OCI-LY7 (cell line): Measurements from ENCODE around the gene RARB. TPM values are rescaled to one million over a fixed set of nuclear protein-coding genes. Genes with fewer than 3 reads are reported as not detected.

Experiments
- BruUV-seq: library from RNA; stranded (reverse); fragments of 400-500 nt; replicated peaks from 2 replicates; lab custom pipeline; 2021; lab: Mats Ljungman, UMichigan
- CTCF ChIA-PET: fragments of 300-600 bp; sonication (Branson Sonifier 250); formaldehyde crosslinking; loops from one replicate; lab custom pipeline; 2022; ENCODE audit warnings: antibody characterized with exemption; ENCODE audit not compliant: unreplicated experiment; lab: Charles Lee
- POLR2A ChIA-PET: fragments of 300-600 bp; sonication (Branson Sonifier 250); formaldehyde crosslinking; loops from one replicate; lab custom pipeline; 2022; ENCODE audit warnings: antibody characterized with exemption; lab: Charles Lee
- DNase-seq: peaks from one replicate; pipeline ENCODE4 v3.0.0-alpha.2; 2015; ENCODE audit warnings: low spot score
- H2AFZ ChIP-seq: fragments of 200-600 bp; sonication (generic), shearing (Covaris generic); 2 replicates; pipeline ENCODE4 v1.6.1; 2014; ENCODE audit warnings: mild to moderate bottlenecking, antibody characterized with exemption, low read length, moderate library complexity
- H3K27ac ChIP-seq: fragments of 200-600 bp; sonication (generic); 2 replicates; pipeline ENCODE4 v1.5.1; 2014; ENCODE audit warnings: mixed run types, low read depth, mild to moderate bottlenecking, moderate library complexity, low read length, inconsistent platforms; ENCODE audit not compliant: poor library complexity, severe bottlenecking
- H3K36me3 ChIP-seq: fragments of 200-600 bp; sonication (generic); 2 replicates; pipeline ENCODE4 v1.6.1; 2014; ENCODE audit warnings: mild to moderate bottlenecking, antibody characterized with exemption, low read length, moderate library complexity, mixed read lengths; ENCODE audit not compliant: insufficient read depth
- H3K4me1 ChIP-seq: fragments of 200-600 bp; sonication (generic); 2 replicates; pipeline ENCODE4 v1.5.1; 2014; ENCODE audit warnings: mild to moderate bottlenecking, low read length; ENCODE audit not compliant: insufficient read depth, poor library complexity, severe bottlenecking
- H3K4me2 ChIP-seq: fragments of 200-600 bp; sonication (generic); 2 replicates; pipeline ENCODE4 v1.6.1; 2014; ENCODE audit warnings: mild to moderate bottlenecking, low read length
- H3K4me3 ChIP-seq: fragments of 200-600 bp; sonication (generic); 2 replicates; pipeline ENCODE4 v1.5.1; 2014; ENCODE audit warnings: mild to moderate bottlenecking, low read depth, low read length; ENCODE audit not compliant: poor library complexity, severe bottlenecking
- H3K79me2 ChIP-seq: fragments of 200-600 bp; sonication (generic); 2 replicates; pipeline ENCODE4 v1.6.1; 2016; ENCODE audit warnings: low read depth, mild to moderate bottlenecking, low read length, moderate library complexity, mixed read lengths; ENCODE audit not compliant: insufficient read depth
- H3K9me2 ChIP-seq: fragments of 200-600 bp; sonication (generic); 2 replicates; pipeline ENCODE4 v1.6.1; 2016; ENCODE audit warnings: mild to moderate bottlenecking, low read length, mixed read lengths; ENCODE audit not compliant: insufficient read depth
- H3K9me3 ChIP-seq: fragments of 200-600 bp; sonication (generic); 2 replicates; pipeline ENCODE4 v1.6.1; 2014; ENCODE audit warnings: mild to moderate bottlenecking, mixed run types, low read length, mixed read lengths
- H4K20me1 ChIP-seq: fragments of 200-600 bp; sonication (generic); 2 replicates; pipeline ENCODE4 v1.6.1; 2014; ENCODE audit warnings: mild to moderate bottlenecking, antibody characterized with exemption, low read length, moderate library complexity, mixed read lengths; ENCODE audit not compliant: insufficient read depth
- EZH2phosphoT487 ChIP-seq: fragments of 200-600 bp; sonication (generic); IDR thresholded peaks from 2 replicates; pipeline ENCODE4 v1.6.1; 2018; ENCODE audit warnings: low read depth, borderline replicate concordance, mild to moderate bottlenecking, mixed run types, antibody characterized with exemption, low read length, moderate library complexity, mixed read lengths
- intact Hi-C: fragments of 100-400 bp; cut with micrococcal nuclease; formaldehyde crosslinking; loops from one replicate; pipeline ENCODE4 v1.10.0; 2022; ENCODE audit not compliant: unreplicated experiment
- total RNA-seq, 2 experiments: library from RNA; depleted of rRNA in 1 of 2; stranded (reverse); fragments of >200 nt in 1 of 2; shearing (Covaris generic) in 1 of 2; gene quantifications; 2 replicates each; pipeline ENCODE4 v1.2.3, GENCODE V29; 2014 to 2022
- TF ChIP-seq, protein P1 (sequence below): fragments of 200-600 bp; sonication (generic); conservative IDR thresholded peaks from 2 replicates; pipeline ENCODE4 v1.5.1; 2014; ENCODE audit warnings: mild to moderate bottlenecking, antibody characterized with exemption, low read length, moderate library complexity, mixed read lengths

The RARB gene
- total RNA-seq, 2 experiments from 2014 or later = not detected

DNA sequence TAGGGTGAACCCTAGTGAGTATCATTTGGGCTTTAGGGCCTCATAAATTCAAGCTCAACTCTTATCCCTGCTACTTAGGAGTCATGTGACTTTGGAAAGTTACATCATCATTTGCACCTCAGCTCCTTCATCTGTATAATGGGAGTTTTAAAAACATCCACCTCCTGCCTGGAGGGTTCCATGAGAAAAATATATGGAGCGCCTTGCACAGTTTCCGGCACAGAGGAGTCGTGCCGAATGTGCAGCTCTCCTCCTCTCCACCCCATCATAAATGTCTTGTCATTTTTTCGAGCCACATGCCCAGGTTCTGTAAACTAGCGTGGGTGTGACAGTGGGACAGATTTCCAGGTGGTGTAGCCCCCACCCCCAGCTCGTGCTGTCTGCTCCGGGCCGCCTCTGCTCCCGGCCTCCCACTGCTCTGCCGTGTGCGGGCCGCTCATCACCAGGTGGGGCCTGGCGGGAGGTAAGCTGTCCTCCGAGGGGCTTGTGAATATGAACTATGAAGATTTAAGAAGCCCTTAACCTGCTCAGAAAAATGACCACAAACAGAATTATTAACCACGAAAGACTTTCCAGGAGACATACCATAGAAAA lies 146.2 kb downstream of the RARB start:
- Histone ChIP-seq H3K9me3 (no peaks in the 10 kb centered on the region), H3K4me3 (no peak overlapping the region), H3K4me2 (no peak overlapping the region), H2AFZ (no peak overlapping the region), H3K79me2 (no peaks in the 10 kb centered on the region), H3K27ac (no peak overlapping the region), H3K9me2 (no peaks in the 10 kb centered on the region), H3K4me1 (no peaks in the 10 kb centered on the region), H3K36me3 (no peaks in the 10 kb centered on the region), H4K20me1 (no peaks in the 10 kb centered on the region)
- BruUV-seq = no TSS peak
- TF ChIP-seq, protein P1, sequence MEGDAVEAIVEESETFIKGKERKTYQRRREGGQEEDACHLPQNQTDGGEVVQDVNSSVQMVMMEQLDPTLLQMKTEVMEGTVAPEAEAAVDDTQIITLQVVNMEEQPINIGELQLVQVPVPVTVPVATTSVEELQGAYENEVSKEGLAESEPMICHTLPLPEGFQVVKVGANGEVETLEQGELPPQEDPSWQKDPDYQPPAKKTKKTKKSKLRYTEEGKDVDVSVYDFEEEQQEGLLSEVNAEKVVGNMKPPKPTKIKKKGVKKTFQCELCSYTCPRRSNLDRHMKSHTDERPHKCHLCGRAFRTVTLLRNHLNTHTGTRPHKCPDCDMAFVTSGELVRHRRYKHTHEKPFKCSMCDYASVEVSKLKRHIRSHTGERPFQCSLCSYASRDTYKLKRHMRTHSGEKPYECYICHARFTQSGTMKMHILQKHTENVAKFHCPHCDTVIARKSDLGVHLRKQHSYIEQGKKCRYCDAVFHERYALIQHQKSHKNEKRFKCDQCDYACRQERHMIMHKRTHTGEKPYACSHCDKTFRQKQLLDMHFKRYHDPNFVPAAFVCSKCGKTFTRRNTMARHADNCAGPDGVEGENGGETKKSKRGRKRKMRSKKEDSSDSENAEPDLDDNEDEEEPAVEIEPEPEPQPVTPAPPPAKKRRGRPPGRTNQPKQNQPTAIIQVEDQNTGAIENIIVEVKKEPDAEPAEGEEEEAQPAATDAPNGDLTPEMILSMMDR = no peak
- no peak for TF ChIP-seq EZH2phosphoT487
- DNase-seq = no peak
- ChIA-PET CTCF (no interaction called here), POLR2A (interaction anchor here (1.5 kb wide), 1 partner anchor 11 kb away, joined by 4 read pairs; no protein-coding TSS in a partner anchor)
- intact Hi-C loops = no loop called here

DNA sequence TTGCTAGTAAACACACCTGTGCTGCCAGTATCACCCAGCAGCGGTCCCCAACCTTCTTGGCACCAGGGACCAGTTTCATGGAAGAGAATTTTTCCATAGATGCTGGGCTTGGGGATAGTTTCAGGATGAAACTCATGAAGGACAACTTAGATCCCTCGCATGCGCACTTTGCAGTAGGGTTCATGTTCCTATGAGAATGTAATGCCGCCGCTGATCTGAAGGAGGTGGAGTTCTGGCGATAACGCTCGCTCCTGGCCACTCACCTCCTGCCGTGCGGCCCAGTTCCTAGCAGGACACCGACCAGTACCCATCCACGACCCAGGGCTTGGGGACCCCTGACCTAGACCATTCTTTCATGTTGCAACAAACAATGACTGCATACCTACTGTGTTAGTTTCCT lies 146.9 kb downstream of the RARB start:
- ChIA-PET POLR2A (no interaction called here), CTCF (no interaction called here)
- Histone ChIP-seq H4K20me1 (no peaks in the 10 kb centered on the region), H3K9me3 (no peaks in the 10 kb centered on the region), H3K4me3 (no peak overlapping the region), H3K4me2 (no peak overlapping the region), H3K36me3 (no peaks in the 10 kb centered on the region), H2AFZ (no peak overlapping the region), H3K9me2 (no peaks in the 10 kb centered on the region), H3K79me2 (no peaks in the 10 kb centered on the region), H3K27ac (no peak overlapping the region), H3K4me1 (no peaks in the 10 kb centered on the region)
- no TSS peak for BruUV-seq
- DNase-seq = no peak
- TF ChIP-seq, protein P1 = no peak
- no peak for TF ChIP-seq EZH2phosphoT487
- intact Hi-C loops = no loop called here

DNA sequence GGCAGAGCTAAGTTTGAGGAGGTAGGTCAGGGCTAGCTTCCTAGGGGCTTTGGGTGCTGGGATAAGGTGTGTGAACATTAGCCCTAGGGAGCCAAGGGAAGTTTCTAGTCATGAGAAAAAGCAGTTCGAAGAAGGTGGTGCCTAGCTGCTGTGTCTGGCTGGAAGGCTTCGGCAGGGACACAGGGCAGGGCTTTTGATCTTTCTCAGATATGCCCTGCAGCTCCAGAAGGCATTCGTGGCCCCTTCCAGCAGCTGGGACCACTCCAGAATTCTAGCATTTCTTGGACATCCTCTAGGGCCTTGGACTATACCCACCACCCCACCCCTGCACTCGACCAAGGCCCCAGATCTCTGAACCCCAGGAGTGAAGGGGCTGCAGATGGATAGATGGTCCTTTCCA lies 148.1 kb downstream of the RARB start:
- DNase-seq = no peak
- no peak for TF ChIP-seq EZH2phosphoT487
- TF ChIP-seq, protein P1 = no peak
- intact Hi-C loops = no loop called here
- H2AFZ ChIP-seq = no peak overlapping the region
- CTCF ChIA-PET = no interaction called here
- no peaks in the 10 kb centered on the region for H3K4me1 ChIP-seq
- H3K79me2 ChIP-seq = no peaks in the 10 kb centered on the region
- H4K20me1 ChIP-seq = no peaks in the 10 kb centered on the region
- H3K9me3 ChIP-seq = no peaks in the 10 kb centered on the region
- no peak overlapping the region for H3K4me3 ChIP-seq
- H3K4me2 ChIP-seq = no peak overlapping the region
- POLR2A ChIA-PET = no interaction called here
- no peaks in the 10 kb centered on the region for H3K36me3 ChIP-seq
- no peak overlapping the region for H3K27ac ChIP-seq
- no peaks in the 10 kb centered on the region for H3K9me2 ChIP-seq
- no TSS peak for BruUV-seq
